ENCODE results near the gene ZFP69.

DNA sequence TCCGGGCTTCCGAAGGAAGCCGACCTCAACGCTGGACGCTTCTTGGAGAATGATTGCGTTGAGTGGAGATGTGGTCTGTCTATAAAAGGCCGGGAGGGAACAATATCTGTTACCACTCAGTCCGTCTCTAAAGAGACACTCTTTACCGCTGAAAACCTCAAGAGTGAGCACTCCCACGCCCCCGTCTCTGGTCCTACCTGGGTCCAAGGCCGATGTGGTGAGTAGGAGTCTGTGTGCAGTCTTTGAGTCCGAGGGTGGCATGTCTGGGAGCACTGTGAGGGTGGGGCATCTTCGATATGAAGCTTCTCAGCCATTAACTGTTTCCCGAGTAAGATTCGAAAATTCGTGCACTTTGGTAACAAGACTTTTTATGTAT is 576 bp downstream of the ZFP69 start:
- TF ChIP-seq, protein P1, sequence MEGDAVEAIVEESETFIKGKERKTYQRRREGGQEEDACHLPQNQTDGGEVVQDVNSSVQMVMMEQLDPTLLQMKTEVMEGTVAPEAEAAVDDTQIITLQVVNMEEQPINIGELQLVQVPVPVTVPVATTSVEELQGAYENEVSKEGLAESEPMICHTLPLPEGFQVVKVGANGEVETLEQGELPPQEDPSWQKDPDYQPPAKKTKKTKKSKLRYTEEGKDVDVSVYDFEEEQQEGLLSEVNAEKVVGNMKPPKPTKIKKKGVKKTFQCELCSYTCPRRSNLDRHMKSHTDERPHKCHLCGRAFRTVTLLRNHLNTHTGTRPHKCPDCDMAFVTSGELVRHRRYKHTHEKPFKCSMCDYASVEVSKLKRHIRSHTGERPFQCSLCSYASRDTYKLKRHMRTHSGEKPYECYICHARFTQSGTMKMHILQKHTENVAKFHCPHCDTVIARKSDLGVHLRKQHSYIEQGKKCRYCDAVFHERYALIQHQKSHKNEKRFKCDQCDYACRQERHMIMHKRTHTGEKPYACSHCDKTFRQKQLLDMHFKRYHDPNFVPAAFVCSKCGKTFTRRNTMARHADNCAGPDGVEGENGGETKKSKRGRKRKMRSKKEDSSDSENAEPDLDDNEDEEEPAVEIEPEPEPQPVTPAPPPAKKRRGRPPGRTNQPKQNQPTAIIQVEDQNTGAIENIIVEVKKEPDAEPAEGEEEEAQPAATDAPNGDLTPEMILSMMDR (IDR thresholded peaks at IDR 0.05; ENCODE audit: low read depth, low read length, poor library complexity, severe bottlenecking): no peak
- no peak for TF ChIP-seq EZH2phosphoT487 (IDR thresholded peaks at IDR 0.05; ENCODE audit: borderline replicate concordance, low read length)
